Liver (tissue), 9 donors: ENCODE results near the gene MLEC. TPM values are rescaled to one million over a fixed set of nuclear protein-coding genes. Genes with fewer than 3 reads are reported as not detected.

ENCODE experiments used
- DNase-seq: peaks from one replicate; pipeline ENCODE4 v3.0.0-alpha.2; 2017; ENCODE audit warnings: low spot score
- H3K27ac ChIP-seq, 2 donors: one replicate each; pipeline ENCODE4 v1.7.0; 2013; ENCODE audit warnings: inconsistent platforms in 2 of 2, low read length in 2 of 2, control low read depth in 1 of 2, low read depth in 1 of 2, mild to moderate bottlenecking in 1 of 2
- H3K27me3 ChIP-seq, 4 donors: one replicate each; pipeline versions ENCODE4 v1.6.1 to v1.7.0; 2013; ENCODE audit warnings: low read length in 3 of 4, inconsistent platforms in 1 of 4, mild to moderate bottlenecking in 1 of 4, moderate library complexity in 1 of 4; ENCODE audit not compliant: control insufficient read depth in 4 of 4, insufficient read depth in 4 of 4
- H3K36me3 ChIP-seq, 4 donors: one replicate each; pipeline versions ENCODE4 v1.6.1 to v1.7.0; 2013; ENCODE audit warnings: low read length in 3 of 4, mild to moderate bottlenecking in 3 of 4, low read depth in 1 of 4, moderate library complexity in 1 of 4; ENCODE audit not compliant: control insufficient read depth in 4 of 4, insufficient read depth in 3 of 4
- H3K4me1 ChIP-seq, 4 donors: one replicate each; pipeline versions ENCODE4 v1.6.1 to v1.7.0; 2013; ENCODE audit warnings: low read length in 3 of 4, mild to moderate bottlenecking in 3 of 4, moderate library complexity in 1 of 4; ENCODE audit not compliant: control insufficient read depth in 4 of 4, insufficient read depth in 4 of 4
- H3K4me3 ChIP-seq, 3 donors: one replicate each; pipeline versions ENCODE4 v1.6.1 to v1.7.0; 2013; ENCODE audit warnings: low read length in 3 of 3, control low read depth in 1 of 3, low read depth in 1 of 3, mild to moderate bottlenecking in 1 of 3
- H3K9ac ChIP-seq, 2 donors: one replicate each; pipeline ENCODE4 v1.7.0; 2013; ENCODE audit warnings: low read length in 2 of 2, mild to moderate bottlenecking in 2 of 2, moderate library complexity in 2 of 2, control low read depth in 1 of 2, low read depth in 1 of 2
- H3K9me3 ChIP-seq, 4 donors: one replicate each; pipeline versions ENCODE4 v1.6.1 to v1.7.0; 2013; ENCODE audit warnings: low read length in 3 of 4; ENCODE audit not compliant: control insufficient read depth in 4 of 4
- CTCF ChIP-seq: fragments of 150-350 bp; IDR thresholded peaks from 2 replicates; pipeline ENCODE4 v1.5.1; 2017; ENCODE audit warnings: improper control_type of control experiment, low read depth, low read length; ENCODE audit not compliant: missing input control
- EGR1 ChIP-seq, 2 donors: IDR thresholded peaks; 2 replicates each; pipeline ENCODE4 v1.6.1; 2016 to 2018; ENCODE audit warnings: antibody characterized with exemption in 2 of 2, low read depth in 2 of 2
- FOXA2 ChIP-seq: IDR thresholded peaks from 2 replicates; pipeline ENCODE4 v1.6.1; 2016; ENCODE audit warnings: antibody characterized with exemption
- GABPA ChIP-seq, 2 donors: IDR thresholded peaks in 1 of 2; conservative IDR thresholded peaks in 1 of 2; 2 replicates each; pipeline ENCODE4 v1.6.1; 2016; ENCODE audit warnings: antibody characterized with exemption in 2 of 2, mild to moderate bottlenecking in 1 of 2, moderate library complexity in 1 of 2
- HNF4A ChIP-seq, 2 donors: conservative IDR thresholded peaks; 2 replicates each; pipeline ENCODE4 v1.6.1; 2016; ENCODE audit warnings: antibody characterized with exemption in 2 of 2, mild to moderate bottlenecking in 2 of 2
- HNF4G ChIP-seq: IDR thresholded peaks from 2 replicates; pipeline ENCODE4 v1.6.1; 2016; ENCODE audit warnings: antibody characterized with exemption
- JUND ChIP-seq, 2 donors: IDR thresholded peaks; 2 replicates each; pipeline ENCODE4 v1.6.1; 2016; ENCODE audit warnings: antibody characterized with exemption in 2 of 2
- MAX ChIP-seq: IDR thresholded peaks from 2 replicates; pipeline ENCODE4 v1.6.1; 2016; ENCODE audit warnings: antibody characterized with exemption
- NR2F2 ChIP-seq: IDR thresholded peaks from 2 replicates; pipeline ENCODE4 v1.6.1; 2016; ENCODE audit warnings: antibody characterized with exemption
- RAD21 ChIP-seq, 2 donors: IDR thresholded peaks; 2 replicates each; pipeline ENCODE4 v1.6.1; 2016; ENCODE audit warnings: antibody characterized with exemption in 2 of 2, mild to moderate bottlenecking in 2 of 2
- REST ChIP-seq: IDR thresholded peaks from 2 replicates; pipeline ENCODE4 v1.6.1; 2016; ENCODE audit warnings: antibody characterized with exemption, mild to moderate bottlenecking
- RXRA ChIP-seq, 2 donors: IDR thresholded peaks; 2 replicates each; pipeline ENCODE4 v1.6.1; 2017 to 2018; ENCODE audit warnings: antibody characterized with exemption in 2 of 2, mild to moderate bottlenecking in 1 of 2
- SP1 ChIP-seq: IDR thresholded peaks from 2 replicates; pipeline ENCODE4 v1.6.1; 2018; ENCODE audit warnings: antibody characterized with exemption, mild to moderate bottlenecking
- TAF1 ChIP-seq: conservative IDR thresholded peaks from 2 replicates; pipeline ENCODE4 v1.6.1; 2016; ENCODE audit warnings: antibody characterized with exemption, mild to moderate bottlenecking
- YY1 ChIP-seq: IDR thresholded peaks from 2 replicates; pipeline ENCODE4 v1.6.1; 2016; ENCODE audit warnings: antibody characterized with exemption, mild to moderate bottlenecking
- WGBS: extraction: QIAGEN DNeasy Blood & Tissue Kit; methylation state at CpG from one replicate; pipeline ENCODE4 v1.1.7; 2013; 5-methylcytosine and 5-hydroxymethylcytosine counted together
- polyA plus RNA-seq, 2 donors: library from polyadenylated mRNA; stranded (reverse) in 1 of 2; unstranded in 1 of 2; fragments of 200-250 nt in 1 of 2; fragments of >200 nt in 1 of 2; fragmentation: Nextera tagmentation in 1 of 2; extraction: Ambion mirVana in 1 of 2; gene quantifications; one replicate each; pipeline versions ENCODE4 v1.2.1 to v1.2.3, GENCODE V29; 2013 to 2015
- total RNA-seq, 2 donors: library from RNA; depleted of rRNA; stranded (reverse); fragments of >200 nt; gene quantifications; one replicate each; pipeline ENCODE4 v1.2.3, GENCODE V29; 2014
- TF ChIP-seq, protein P1 (sequence below): IDR thresholded peaks from 2 replicates; pipeline ENCODE4 v1.6.1; 2016; ENCODE audit warnings: antibody characterized with exemption
- TF ChIP-seq, protein P2 (sequence below): IDR thresholded peaks from 2 replicates; pipeline ENCODE4 v1.6.1; 2016; ENCODE audit warnings: antibody characterized with exemption
- donor health status: healthy.
- donor health status: healthy.
- donor health status: healthy.
- donor health status: healthy.
- donor health status: healthy.

The MLEC gene
- total and polyA plus RNA-seq, 4 donors = 61.4 to 170 (median 115) TPM

DNA sequence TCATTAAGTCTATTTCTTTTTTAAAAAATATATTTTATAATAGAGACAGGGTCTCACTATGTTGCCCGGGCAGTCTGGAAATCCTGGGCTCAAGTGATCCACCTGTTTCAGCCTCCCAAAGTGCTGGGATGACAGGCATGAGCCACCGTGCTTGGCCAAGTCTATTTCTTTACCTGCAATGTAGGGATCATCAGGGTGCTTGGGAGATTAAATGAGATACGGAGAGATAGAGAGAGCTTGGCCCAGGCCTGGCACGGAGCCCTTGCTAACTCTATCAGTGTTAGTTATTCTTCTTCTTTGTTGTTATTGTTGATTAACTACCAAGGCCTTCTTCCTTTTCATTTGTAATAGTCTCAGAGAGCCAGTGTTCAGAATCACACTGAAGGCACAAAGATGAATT lies 43.4 kb upstream of the MLEC start:
- DNase-seq = no peak
- Histone ChIP-seq H3K4me3 (no peak overlapping the region), H3K9ac (no peak overlapping the region), H3K27me3 (peaks cover 0 to 16% (median 8%) of the 10 kb centered on the region in 4 donors), H3K4me1 (peaks cover 4 to 16% (median 10%) of the 10 kb centered on the region in 4 donors), H3K27ac (no peak overlapping the region), H3K9me3 (no peaks in the 10 kb centered on the region), H3K36me3 (no peaks in the 10 kb centered on the region)
- TF ChIP-seq HNF4A (conservative IDR thresholded peaks at IDR 0.05) (no peak), RXRA (IDR thresholded peaks at IDR 0.05) (no peak), HNF4G (no peak), EGR1 (IDR thresholded peaks at IDR 0.05; ENCODE audit: low read depth in 2 of 2) (no peak), REST (no peak), MAX (no peak), FOXA2 (no peak), YY1 (no peak), CTCF (no peak), JUND (IDR thresholded peaks at IDR 0.05) (no peak), TAF1 (no peak), NR2F2 (no peak), RAD21 (IDR thresholded peaks at IDR 0.05) (no peak)
- TF ChIP-seq, protein P1, sequence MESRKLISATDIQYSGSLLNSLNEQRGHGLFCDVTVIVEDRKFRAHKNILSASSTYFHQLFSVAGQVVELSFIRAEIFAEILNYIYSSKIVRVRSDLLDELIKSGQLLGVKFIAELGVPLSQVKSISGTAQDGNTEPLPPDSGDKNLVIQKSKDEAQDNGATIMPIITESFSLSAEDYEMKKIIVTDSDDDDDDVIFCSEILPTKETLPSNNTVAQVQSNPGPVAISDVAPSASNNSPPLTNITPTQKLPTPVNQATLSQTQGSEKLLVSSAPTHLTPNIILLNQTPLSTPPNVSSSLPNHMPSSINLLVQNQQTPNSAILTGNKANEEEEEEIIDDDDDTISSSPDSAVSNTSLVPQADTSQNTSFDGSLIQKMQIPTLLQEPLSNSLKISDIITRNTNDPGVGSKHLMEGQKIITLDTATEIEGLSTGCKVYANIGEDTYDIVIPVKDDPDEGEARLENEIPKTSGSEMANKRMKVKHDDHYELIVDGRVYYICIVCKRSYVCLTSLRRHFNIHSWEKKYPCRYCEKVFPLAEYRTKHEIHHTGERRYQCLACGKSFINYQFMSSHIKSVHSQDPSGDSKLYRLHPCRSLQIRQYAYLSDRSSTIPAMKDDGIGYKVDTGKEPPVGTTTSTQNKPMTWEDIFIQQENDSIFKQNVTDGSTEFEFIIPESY = no peak
- TF ChIP-seq, protein P2, sequence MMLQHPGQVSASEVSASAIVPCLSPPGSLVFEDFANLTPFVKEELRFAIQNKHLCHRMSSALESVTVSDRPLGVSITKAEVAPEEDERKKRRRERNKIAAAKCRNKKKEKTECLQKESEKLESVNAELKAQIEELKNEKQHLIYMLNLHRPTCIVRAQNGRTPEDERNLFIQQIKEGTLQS = no peak
- WGBS = 84% methylated on average over 4 of the region's 4 CpGs

DNA sequence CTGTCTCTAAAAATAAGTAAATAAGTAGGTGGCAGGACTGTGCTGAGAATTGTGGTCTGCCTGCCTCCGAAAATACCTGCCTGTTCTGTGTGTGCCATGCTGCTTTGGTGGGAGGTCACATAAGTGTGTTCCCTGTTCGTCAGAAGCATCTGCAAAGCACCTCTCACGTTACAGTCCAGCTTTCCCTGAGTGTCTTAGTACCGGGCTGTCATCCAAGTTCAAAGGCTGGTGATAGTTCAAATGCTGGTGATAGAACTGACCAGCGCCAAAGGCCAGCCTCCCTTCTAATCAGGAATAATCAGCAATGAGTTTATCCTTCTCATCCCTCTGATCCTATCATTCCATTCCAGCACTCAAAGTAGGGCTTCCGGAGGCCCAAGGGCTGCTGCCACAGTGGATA lies 40.9 kb upstream of the MLEC start:
- Histone ChIP-seq H3K9me3 (no peaks in the 10 kb centered on the region), H3K9ac (no peak overlapping the region), H3K4me1 (peaks cover 2 to 10% (median 7%) of the 10 kb centered on the region in 4 donors), H3K27me3 (peaks cover 0 to 16% (median 8%) of the 10 kb centered on the region in 4 donors), H3K27ac (no peak overlapping the region), H3K36me3 (no peaks in the 10 kb centered on the region), H3K4me3 (no peak overlapping the region)
- DNase-seq = no peak
- WGBS = 41% methylated on average over 6 of the region's 6 CpGs
- TF ChIP-seq EGR1 (IDR thresholded peaks at IDR 0.05; ENCODE audit: low read depth in 2 of 2) (no peak), FOXA2 (no peak), RXRA (IDR thresholded peaks at IDR 0.05) (no peak), GABPA (IDR thresholded peaks at IDR 0.05 in 1 of 2, conservative IDR thresholded peaks at IDR 0.05 in 1 of 2) (no peak), REST (no peak), SP1 (no peak), NR2F2 (no peak), CTCF (no peak), MAX (no peak), YY1 (no peak), JUND (IDR thresholded peaks at IDR 0.05) (no peak), RAD21 (IDR thresholded peaks at IDR 0.05) (no peak)
- TF ChIP-seq, protein P2 = no peak
